ENCODE results near the gene SLC36A4. TPM values are rescaled to one million over a fixed set of nuclear protein-coding genes. Genes with fewer than 3 reads are reported as not detected.

Gene SLC36A4
- total and polyA plus RNA-seq, 2 of the 13 experiments (the other 11 are each of a cell fraction or from before 2014, with no cell fraction given), result 7.3 to 9.5 TPM

DNA sequence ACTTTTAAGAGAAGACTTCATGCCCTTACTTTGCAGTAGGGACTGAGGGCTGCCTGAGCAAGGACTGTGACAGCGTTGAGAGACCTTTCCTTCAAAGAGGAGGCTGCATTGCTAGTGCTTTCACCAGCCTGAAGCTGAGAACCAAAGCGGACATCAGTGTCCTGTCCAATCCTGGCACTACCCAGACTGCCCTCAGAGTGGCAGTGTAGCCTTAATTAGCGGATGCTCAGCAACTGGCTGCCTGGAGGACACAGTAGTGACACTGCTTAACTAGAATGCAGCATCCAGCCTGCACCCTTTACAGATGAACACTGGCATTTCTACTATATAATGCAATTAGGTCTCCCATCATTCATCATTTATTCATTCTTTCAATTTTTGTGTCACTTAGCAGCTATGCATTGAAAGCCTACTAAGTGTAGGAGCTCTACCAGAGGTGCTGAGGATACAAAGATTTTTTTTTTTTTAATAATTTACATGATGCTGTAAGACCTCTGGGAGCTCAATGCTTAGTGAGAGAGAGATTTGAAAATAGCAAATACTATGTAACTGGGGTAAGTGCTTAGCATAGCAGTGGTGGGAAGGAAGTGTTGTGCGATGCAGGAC is 36.9 kb upstream of the SLC36A4 start (continued):
- TF ChIP-seq ZBTB46 (CRISPR knock-in tag; IDR thresholded peaks at IDR 0.05; ENCODE audit: borderline replicate concordance) (no peak), PBX3 (CRISPR knock-in tag; IDR thresholded peaks at IDR 0.05; ENCODE audit: borderline replicate concordance) (no peak), PAWR (CRISPR knock-in tag; IDR thresholded peaks at IDR 0.05; ENCODE audit: borderline replicate concordance) (no peak), YY1 (IDR thresholded peaks at IDR 0.05; ENCODE audit: insufficient read depth, insufficient replicate concordance, low read depth, low read length) (no peak), ZMYM4 (CRISPR knock-in tag; IDR thresholded peaks at IDR 0.05) (0 out of 2 replicates have a peak, but pooled peaks have one; percentile 24), BRD4 (CRISPR knock-in tag; IDR thresholded peaks at IDR 0.05) (no peak), CHD4 (IDR thresholded peaks at IDR 0.05; ENCODE audit: borderline replicate concordance, low read length) (no peak), IRF2 (CRISPR knock-in tag; IDR thresholded peaks at IDR 0.05) (peak; percentile 49; the same call in 1 of the 2 replicates), FOXC1 (CRISPR knock-in tag; IDR thresholded peaks at IDR 0.05; ENCODE audit: borderline replicate concordance) (no peak), REPIN1 (CRISPR knock-in tag; IDR thresholded peaks at IDR 0.05; ENCODE audit: borderline replicate concordance, low read depth) (0 out of 2 replicates have a peak, but pooled peaks have one; percentile 28), ZBTB25 (CRISPR knock-in tag; IDR thresholded peaks at IDR 0.05) (no peak), FOSL2 (CRISPR knock-in tag; IDR thresholded peaks at IDR 0.05) (peak; percentile 23; the same call in 1 of the 2 replicates), REXO4 (CRISPR knock-in tag; IDR thresholded peaks at IDR 0.05; ENCODE audit: borderline replicate concordance) (no peak), NCOA5 (CRISPR knock-in tag; IDR thresholded peaks at IDR 0.05) (no peak), ZNF496 (CRISPR knock-in tag; IDR thresholded peaks at IDR 0.05; ENCODE audit: insufficient replicate concordance) (no peak), AKAP8 (CRISPR knock-in tag; IDR thresholded peaks at IDR 0.05) (no peak), MBD4 (IDR thresholded peaks at IDR 0.05; ENCODE audit: borderline replicate concordance, low read length) (no peak), ZNF274 (CRISPR knock-in tag; IDR thresholded peaks at IDR 0.05) (no peak), FOXP4 (CRISPR knock-in tag; IDR thresholded peaks at IDR 0.05) (no peak), ZNF225 (CRISPR knock-in tag; IDR thresholded peaks at IDR 0.05) (no peak), ZNF781 (CRISPR knock-in tag; IDR thresholded peaks at IDR 0.05; ENCODE audit: borderline replicate concordance, not compliant biosample characterization) (no peak), ZNF350 (CRISPR knock-in tag; IDR thresholded peaks at IDR 0.05; ENCODE audit: borderline replicate concordance, low read depth) (no peak)
- TF ChIP-seq, protein P1, sequence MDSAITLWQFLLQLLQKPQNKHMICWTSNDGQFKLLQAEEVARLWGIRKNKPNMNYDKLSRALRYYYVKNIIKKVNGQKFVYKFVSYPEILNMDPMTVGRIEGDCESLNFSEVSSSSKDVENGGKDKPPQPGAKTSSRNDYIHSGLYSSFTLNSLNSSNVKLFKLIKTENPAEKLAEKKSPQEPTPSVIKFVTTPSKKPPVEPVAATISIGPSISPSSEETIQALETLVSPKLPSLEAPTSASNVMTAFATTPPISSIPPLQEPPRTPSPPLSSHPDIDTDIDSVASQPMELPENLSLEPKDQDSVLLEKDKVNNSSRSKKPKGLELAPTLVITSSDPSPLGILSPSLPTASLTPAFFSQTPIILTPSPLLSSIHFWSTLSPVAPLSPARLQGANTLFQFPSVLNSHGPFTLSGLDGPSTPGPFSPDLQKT (CRISPR knock-in tag; IDR thresholded peaks at IDR 0.05; ENCODE audit: borderline replicate concordance), result no peak

Data from HepG2 (cell line).